Esophagus (tissue), 2 donors: Measurements from ENCODE around the gene PNMA6E. TPM values are rescaled to one million over a fixed set of nuclear protein-coding genes. Genes with fewer than 3 reads are reported as not detected.
"Not testable (repeated sequence)": the region's sequence is repeated elsewhere in the genome, so short reads cannot be mapped to it uniquely, and the experiment has no call there.

Experiments
- H3K27ac ChIP-seq, 2 donors: one replicate each; pipeline ENCODE4 v1.5.1; 2013; ENCODE audit warnings: low read depth in 2 of 2, mild to moderate bottlenecking in 2 of 2, inconsistent platforms in 1 of 2, low read length in 1 of 2, moderate library complexity in 1 of 2
- H3K27me3 ChIP-seq, 2 donors: one replicate each; pipeline ENCODE4 v1.6.1; 2013; ENCODE audit warnings: low read length in 2 of 2, control low read depth in 1 of 2, mild to moderate bottlenecking in 1 of 2; ENCODE audit not compliant: insufficient read depth in 2 of 2, control insufficient read depth in 1 of 2
- H3K36me3 ChIP-seq, 2 donors: one replicate each; pipeline ENCODE4 v1.6.1; 2013; ENCODE audit warnings: low read length in 1 of 2; ENCODE audit not compliant: control insufficient read depth in 2 of 2, insufficient read depth in 2 of 2
- H3K4me1 ChIP-seq, 2 donors: one replicate each; pipeline ENCODE4 v1.6.1; 2013; ENCODE audit warnings: low read length in 1 of 2; ENCODE audit not compliant: control insufficient read depth in 2 of 2, insufficient read depth in 2 of 2
- H3K4me3 ChIP-seq, 2 donors: one replicate each; pipeline ENCODE4 v1.5.1; 2013; ENCODE audit warnings: low read length in 2 of 2, mild to moderate bottlenecking in 2 of 2, low read depth in 1 of 2, moderate library complexity in 1 of 2
- H3K9me3 ChIP-seq, 2 donors: one replicate each; pipeline ENCODE4 v1.6.1; 2013; ENCODE audit warnings: mild to moderate bottlenecking in 2 of 2, low read depth in 1 of 2, low read length in 1 of 2, moderate library complexity in 1 of 2; ENCODE audit not compliant: control insufficient read depth in 2 of 2, insufficient read depth in 1 of 2
- WGBS, 2 donors: extraction: QIAGEN DNeasy Blood & Tissue Kit; methylation state at CpG; one replicate each; pipeline ENCODE4 v1.1.7; 2013; 5-methylcytosine and 5-hydroxymethylcytosine counted together
- polyA plus RNA-seq, 2 donors: library from polyadenylated mRNA; stranded (reverse); fragments of 200-250 nt; gene quantifications; one replicate each; pipeline ENCODE4 v1.2.3, GENCODE V29; 2013
- donor health status: healthy with polysubstance abuse.
- donor health status: Bipolar disorder and iron deficiency.

PNMA6E gene
- polyA plus RNA-seq, 2 donors = not detected

- H3K36me3 ChIP-seq = no peaks in the 10 kb centered on the region
- peaks cover 0 to 4% of the 10 kb centered on the region in 2 donors for H3K9me3 ChIP-seq
- peaks cover 0 to 3% of the 10 kb centered on the region in 2 donors for H3K27me3 ChIP-seq
- peak overlapping the region in 1 of 2 donors; percentile 30 for H3K4me3 ChIP-seq
- peaks cover 0 to 2% of the 10 kb centered on the region in 2 donors for H3K4me1 ChIP-seq
- 40 to 48% methylated on average over 12 of the region's 12 CpGs for WGBS, 2 donors
- H3K27ac ChIP-seq = no peak overlapping the region
Measured at GRCh38 chrX:153410888-153411254, 9.7 kb upstream of the PNMA6E start.

- peaks cover 0 to 2% of the 10 kb centered on the region in 2 donors for H3K4me1 ChIP-seq
- H3K27me3 ChIP-seq = no peaks in the 10 kb centered on the region
- 62 to 79% methylated on average over 15 of the region's 15 CpGs for WGBS, 2 donors
- H3K36me3 ChIP-seq = no peaks in the 10 kb centered on the region
- H3K4me3 ChIP-seq = no peak overlapping the region
- H3K9me3 ChIP-seq = peaks cover 0 to 4% of the 10 kb centered on the region in 2 donors
- H3K27ac ChIP-seq = no peak overlapping the region
Measured at GRCh38 chrX:153410373-153410772, 9.2 kb upstream of the PNMA6E start.

DNA sequence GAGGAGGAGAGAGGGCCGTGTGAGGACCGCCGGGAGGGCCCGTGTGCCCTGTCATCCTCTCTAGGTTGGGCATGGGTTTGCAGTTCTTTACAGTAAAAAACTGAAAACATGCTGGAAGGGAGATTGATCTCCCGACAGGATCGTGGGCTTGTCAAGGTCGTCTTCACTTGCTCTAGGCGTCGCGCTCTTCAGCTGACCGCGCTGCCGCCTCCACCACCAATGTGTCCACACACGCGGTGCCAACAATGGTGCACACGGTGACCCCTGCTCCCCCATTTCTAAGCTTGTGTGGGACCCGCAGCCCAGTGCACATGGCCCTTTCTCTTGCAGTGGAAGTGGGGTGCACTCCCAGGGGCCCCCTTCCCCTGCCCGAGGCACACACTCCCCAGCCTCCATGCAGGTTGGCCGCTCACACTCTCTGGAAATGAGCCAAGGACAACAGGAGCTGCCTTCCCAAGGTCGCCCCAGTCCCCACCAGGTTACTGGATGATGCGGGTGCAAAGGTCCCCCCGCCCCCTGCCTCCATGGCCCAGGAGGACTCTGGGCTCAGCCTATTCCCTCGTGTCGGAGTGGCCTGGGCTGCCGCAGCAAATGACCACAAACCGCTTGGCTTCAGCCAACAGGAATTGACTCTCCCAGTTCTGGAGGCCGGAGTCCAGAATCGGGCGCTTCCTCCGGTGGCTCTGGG, 8.4 kb upstream of the PNMA6E start:
- Histone ChIP-seq H3K27me3 (peaks cover 0 to 3% of the 10 kb centered on the region in 2 donors), H3K27ac (no peak overlapping the region), H3K9me3 (peaks cover 0 to 4% of the 10 kb centered on the region in 2 donors), H3K4me1 (peaks cover 0 to 2% of the 10 kb centered on the region in 2 donors), H3K36me3 (no peaks in the 10 kb centered on the region), H3K4me3 (no peak overlapping the region)
- WGBS, 2 donors = 81% methylated on average over 30 of the region's 30 CpGs

DNA sequence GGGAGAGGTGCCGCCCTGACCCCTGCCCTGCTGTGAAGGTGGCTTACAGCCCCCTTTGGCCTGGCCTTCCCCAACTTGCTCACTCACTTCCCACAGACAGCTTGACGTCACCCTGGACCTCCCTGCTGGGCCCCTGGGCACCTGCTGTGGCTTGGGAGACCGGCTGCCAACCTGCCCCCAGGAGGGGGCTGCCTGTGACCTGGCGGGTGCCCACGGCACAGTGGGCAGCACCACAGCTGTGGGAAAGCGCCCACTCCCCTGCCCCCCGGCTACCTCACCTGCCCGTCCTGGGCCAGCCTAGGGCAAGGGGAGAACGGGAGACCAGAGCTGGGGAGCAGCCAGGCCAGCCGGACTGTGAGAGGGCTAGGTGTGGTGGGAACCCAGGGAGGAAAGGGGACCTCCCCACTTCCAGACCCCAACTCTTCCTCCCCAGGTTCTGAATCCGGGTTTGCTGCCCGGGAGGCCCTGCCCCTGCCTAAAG, 7.8 kb upstream of the PNMA6E start:
- Histone ChIP-seq H3K36me3 (no peaks in the 10 kb centered on the region), H3K4me3 (no peak overlapping the region), H3K27me3 (peaks cover 0 to 3% of the 10 kb centered on the region in 2 donors), H3K4me1 (peaks cover 0 to 2% of the 10 kb centered on the region in 2 donors), H3K27ac (no peak overlapping the region), H3K9me3 (peaks cover 0 to 4% of the 10 kb centered on the region in 2 donors)
- WGBS, 2 donors = 81 to 85% methylated on average over 12 of the region's 12 CpGs

DNA sequence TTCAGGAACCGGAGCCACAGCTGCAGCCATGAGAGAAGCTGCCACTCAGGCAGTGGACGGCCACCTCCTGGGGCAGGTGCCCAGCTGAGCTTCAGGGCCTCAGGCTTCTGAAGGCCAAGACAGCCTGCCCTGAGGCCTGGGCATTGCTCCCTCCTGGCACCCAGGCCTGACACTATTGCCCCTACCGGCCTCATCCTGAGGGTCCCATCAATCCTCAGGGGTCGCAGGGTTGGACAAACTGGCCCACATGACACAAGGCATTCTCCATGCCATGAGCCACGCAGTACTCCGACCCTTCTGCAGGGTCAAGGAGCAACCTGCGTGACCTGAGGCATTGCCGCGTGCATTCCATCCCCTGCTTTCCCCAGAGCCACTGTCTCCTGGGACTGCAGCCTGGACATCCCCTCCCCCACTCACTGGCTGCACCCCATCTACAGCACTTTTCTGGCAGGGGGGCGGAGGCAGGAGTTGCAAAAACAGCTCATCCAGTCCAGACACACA, 7.1 kb upstream of the PNMA6E start:
- H3K4me1 ChIP-seq = peaks cover 0 to 2% of the 10 kb centered on the region in 2 donors
- H3K36me3 ChIP-seq = no peaks in the 10 kb centered on the region
- no peak overlapping the region for H3K27ac ChIP-seq
- H3K4me3 ChIP-seq = no peak overlapping the region
- H3K9me3 ChIP-seq = peaks cover 0 to 4% of the 10 kb centered on the region in 2 donors
- H3K27me3 ChIP-seq = peaks cover 0 to 3% of the 10 kb centered on the region in 2 donors
- 71 to 79% methylated on average over 9 to 10 of the region's 10 CpGs for WGBS, 2 donors

DNA sequence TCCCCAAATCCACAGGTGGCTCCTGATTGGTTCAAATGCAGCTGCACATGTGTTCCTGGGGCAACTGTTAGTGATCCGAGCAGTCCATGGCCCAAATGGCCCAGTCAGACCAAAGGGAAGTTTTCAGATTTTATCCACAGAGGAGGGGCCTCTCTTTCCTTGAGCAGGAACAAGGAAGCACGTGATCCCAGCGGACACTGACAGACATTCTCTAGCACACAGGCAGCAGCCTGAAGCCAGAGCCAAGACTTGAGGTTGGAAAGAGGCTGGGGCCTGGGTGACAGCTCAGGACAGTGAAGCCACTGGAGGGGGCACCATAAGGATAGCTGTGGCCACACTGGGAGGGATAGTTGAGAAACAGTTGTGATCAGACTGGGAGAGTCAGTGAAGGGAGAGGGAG, 6.6 kb upstream of the PNMA6E start:
- Histone ChIP-seq H3K4me3 (no peak overlapping the region), H3K27me3 (peaks cover 0 to 3% of the 10 kb centered on the region in 2 donors), H3K36me3 (no peaks in the 10 kb centered on the region), H3K4me1 (peaks cover 0 to 2% of the 10 kb centered on the region in 2 donors), H3K9me3 (peaks cover 0 to 4% of the 10 kb centered on the region in 2 donors), H3K27ac (no peak overlapping the region)
- 36 to 54% methylated on average over 3 of the region's 3 CpGs for WGBS, 2 donors

DNA sequence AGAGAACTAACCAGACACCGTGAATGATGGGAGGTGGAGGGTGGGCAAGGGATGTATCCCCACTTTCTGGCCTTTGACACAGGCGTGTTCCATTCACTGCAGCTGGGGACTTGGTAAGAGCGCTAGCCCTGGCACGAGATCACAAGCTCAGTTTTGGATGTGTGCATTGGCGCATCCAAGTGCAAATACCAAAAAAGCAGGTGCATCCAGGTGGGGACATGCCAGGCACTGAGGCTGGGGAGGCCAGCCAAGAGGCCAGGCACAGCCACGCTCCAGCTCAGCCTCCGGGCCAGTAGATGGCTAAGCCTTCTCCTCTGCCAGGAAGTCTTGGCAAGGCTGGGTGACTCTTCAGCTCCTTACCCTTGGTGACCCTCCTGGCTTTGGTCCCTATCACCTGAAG, 5.8 kb upstream of the PNMA6E start:
- Histone ChIP-seq H3K27ac (no peak overlapping the region), H3K4me1 (peaks cover 0 to 2% of the 10 kb centered on the region in 2 donors), H3K4me3 (no peak overlapping the region), H3K9me3 (peaks cover 0 to 4% of the 10 kb centered on the region in 2 donors), H3K36me3 (no peaks in the 10 kb centered on the region), H3K27me3 (peaks cover 0 to 3% of the 10 kb centered on the region in 2 donors)
- 51 to 70% methylated on average over 7 of the region's 7 CpGs for WGBS, 2 donors

DNA sequence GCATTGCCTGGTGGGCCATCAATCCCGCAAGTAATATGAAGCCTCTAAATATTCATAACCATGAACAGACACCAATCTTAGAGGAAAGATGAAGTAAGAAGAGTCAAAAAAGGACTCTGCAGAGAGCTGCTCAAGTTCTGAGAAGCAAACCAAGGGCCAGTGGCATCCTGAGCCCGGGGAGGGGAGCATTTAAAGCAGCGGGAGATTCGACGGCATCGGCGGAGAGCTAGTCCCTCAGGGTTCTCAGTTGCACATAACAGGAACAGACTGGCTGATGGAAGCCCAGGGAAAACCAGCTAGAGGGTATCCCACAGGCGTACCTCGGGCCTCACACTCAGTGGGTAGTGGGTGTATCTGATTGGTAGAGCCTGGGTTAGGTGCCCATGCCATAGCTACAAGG, 4.9 kb upstream of the PNMA6E start:
- no peak overlapping the region for H3K4me3 ChIP-seq
- H3K27me3 ChIP-seq = peaks cover 0 to 3% of the 10 kb centered on the region in 2 donors
- H3K27ac ChIP-seq = no peak overlapping the region
- WGBS, 2 donors = 86% methylated on average over 9 of the region's 9 CpGs
- H3K4me1 ChIP-seq = peaks cover 0 to 2% of the 10 kb centered on the region in 2 donors
- H3K36me3 ChIP-seq = no peaks in the 10 kb centered on the region
- H3K9me3 ChIP-seq = no peaks in the 10 kb centered on the region

DNA sequence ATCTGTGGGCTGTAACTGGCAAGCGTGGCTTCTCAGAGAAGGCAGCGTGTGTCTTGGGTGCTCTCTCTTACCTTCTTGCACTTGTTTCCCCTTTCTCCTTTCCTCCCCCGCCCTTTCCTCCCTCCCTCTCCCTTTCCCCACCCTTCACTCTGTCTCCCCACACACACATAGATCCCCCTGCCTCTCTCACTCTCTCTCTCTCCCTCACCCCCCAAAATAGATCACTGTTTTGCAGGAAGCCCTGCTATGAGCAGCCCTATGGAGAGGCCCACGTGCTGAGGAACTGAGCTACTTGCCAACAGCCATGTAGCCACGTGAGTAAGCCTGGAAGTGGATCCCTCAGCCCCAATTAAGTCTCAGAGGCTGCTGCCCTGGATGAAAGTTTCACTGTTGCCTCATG, 4.3 kb upstream of the PNMA6E start:
- WGBS, 2 donors = 43 to 46% methylated on average over 5 of the region's 5 CpGs

GRCh38 chrX:153404333-153404732, 3.2 kb upstream of the PNMA6E start:
- not testable (repeated sequence) for H3K4me3 ChIP-seq, H3K9me3 ChIP-seq, H3K27ac ChIP-seq, H3K27me3 ChIP-seq, H3K36me3 ChIP-seq, H3K4me1 ChIP-seq
- 79 to 81% methylated on average over 5 of the region's 5 CpGs for WGBS, 2 donors

More for the DNA sequence above, 4.3 kb upstream of the PNMA6E start:
- no peak overlapping the region for H3K4me3 ChIP-seq
- no peaks in the 10 kb centered on the region for H3K36me3 ChIP-seq
- H3K27me3 ChIP-seq = peaks cover 0 to 3% of the 10 kb centered on the region in 2 donors
- H3K9me3 ChIP-seq = peaks cover 0 to 3% of the 10 kb centered on the region in 2 donors
- no peak overlapping the region for H3K27ac ChIP-seq
- H3K4me1 ChIP-seq = peaks cover 0 to 2% of the 10 kb centered on the region in 2 donors
